Measurements from ENCODE around the gene CHAC1.

DNA sequence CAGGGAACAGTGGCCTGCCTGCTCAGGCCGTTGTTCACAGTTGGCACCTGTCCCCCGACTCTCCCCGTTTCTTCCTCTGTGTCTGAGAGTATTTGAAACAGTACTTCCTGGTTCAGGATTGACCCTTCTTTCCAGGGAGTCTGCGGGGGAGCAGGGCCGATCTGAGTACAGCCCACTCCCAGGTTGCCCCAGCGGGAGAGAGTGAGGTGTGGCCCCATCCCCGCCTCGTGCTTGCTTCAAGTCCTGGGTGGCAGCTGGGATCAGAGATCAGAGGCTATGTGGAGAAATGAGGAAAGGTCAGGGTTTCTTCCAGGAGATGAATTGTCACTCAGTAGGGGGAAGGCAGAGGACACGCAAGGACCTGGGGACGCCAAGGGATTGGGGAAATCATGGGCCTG lies 30.7 kb upstream of the CHAC1 start:
- no peak for TF ChIP-seq CTCF (IDR thresholded peaks at IDR 0.05)
- no peak for TF ChIP-seq POLR2A (IDR thresholded peaks at IDR 0.05)
